ENCODE data around the gene BTBD16. TPM values are rescaled to one million over a fixed set of nuclear protein-coding genes. Genes with fewer than 3 reads are reported as not detected.

The BTBD16 gene
- total and polyA plus RNA-seq, 3 experiments from 2014 or later, result not detected

DNA sequence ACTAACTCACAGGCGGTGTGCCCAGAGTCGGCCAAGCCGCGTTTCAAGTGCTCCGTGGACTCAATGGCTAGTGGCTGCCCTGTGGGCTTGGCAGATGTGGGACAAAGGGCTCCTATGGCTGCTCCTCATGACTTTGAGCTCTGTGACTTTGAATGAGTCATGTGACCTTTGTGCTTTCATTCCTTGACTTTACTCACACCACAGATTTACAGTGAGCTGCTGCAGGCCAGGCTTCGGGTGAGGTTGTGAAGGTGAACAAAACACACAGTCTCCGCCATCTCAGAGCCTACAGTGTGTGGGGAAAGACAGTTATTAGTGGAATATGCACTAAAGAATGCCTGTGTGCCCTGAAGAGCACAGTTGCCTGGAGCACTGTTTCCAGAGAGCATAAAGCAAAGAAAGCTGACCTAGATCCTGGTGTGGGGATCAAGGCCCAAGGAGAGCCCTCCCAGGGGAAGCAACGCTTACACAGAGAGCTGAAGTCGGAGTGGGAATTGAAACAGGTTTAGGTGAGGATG lies 73.7 kb downstream of the BTBD16 start:
- H3K4me1 ChIP-seq (ENCODE audit: insufficient read depth, low read length), result no peaks in the 10 kb centered on the region
- Mint-ChIP-seq H3K27ac (peak overlapping the region in 1 of 8 donors; percentile 56), H3K4me3 (no peak overlapping the region), H3K27me3 (peaks cover 0 to 6% of the 10 kb centered on the region in 2 donors), H3K36me3 (no peaks in the 10 kb centered on the region), H3K9me3 (no peaks in the 10 kb centered on the region), H3K4me1 (peaks cover 0 to 9% (median 2%) of the 10 kb centered on the region in 3 donors)
- no peaks in the 10 kb centered on the region for H3K9me3 ChIP-seq (ENCODE audit: low read length)
- no peaks in the 10 kb centered on the region for H3K36me3 ChIP-seq (ENCODE audit: insufficient read depth, low read length)
- H3K27me3 ChIP-seq (ENCODE audit: insufficient read depth, low read length, poor library complexity, severe bottlenecking), result no peaks in the 10 kb centered on the region
- H3K27ac ChIP-seq (ENCODE audit: low read depth, low read length), result no peak overlapping the region
- ChIA-PET POLR2A (no interaction called here), CTCF (interaction anchor here (0.6 to 4.6 kb wide), 5 partner anchors 46 to 221 kb away, joined by 3 to 85 read pairs (median 10); no protein-coding TSS in a partner anchor)
- no peak for DNase-seq
- H3K4me3 ChIP-seq (ENCODE audit: low read length), result no peak overlapping the region

DNA sequence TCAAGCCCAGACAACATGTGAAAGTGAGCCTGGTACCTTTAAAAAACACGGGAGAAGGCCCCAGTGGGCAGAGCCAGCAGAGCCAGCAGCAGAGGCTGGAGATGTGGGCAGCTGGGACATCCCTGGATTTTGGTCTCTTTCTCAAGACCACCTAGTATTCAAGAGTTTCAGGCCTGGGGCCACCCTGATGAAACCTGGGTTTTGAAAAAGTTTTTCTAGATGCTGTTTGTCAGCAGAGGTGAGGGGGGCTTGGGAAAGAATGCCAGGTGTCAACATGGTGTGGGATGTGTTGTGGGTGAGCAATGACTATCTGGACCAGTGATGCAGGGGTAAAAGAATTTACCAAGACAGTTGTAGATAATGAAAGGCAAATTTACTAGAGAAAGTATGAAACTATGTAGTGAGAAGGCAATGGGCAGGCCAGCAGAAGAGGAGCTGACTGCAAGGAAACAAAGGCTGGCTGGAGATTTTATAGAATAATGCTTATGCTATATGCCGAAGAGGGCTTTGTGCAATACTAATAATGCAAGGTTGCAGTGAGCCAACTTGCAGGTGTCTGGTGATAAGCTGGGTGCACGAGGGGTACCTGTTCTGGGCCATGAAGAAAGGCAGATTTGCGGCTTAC lies 75.3 kb downstream of the BTBD16 start:
- Mint-ChIP-seq H3K36me3 (no peaks in the 10 kb centered on the region), H3K27ac (peak overlapping the region in 1 of 8 donors; percentile 84), H3K9me3 (no peaks in the 10 kb centered on the region), H3K4me3 (no peak overlapping the region), H3K27me3 (peaks cover 3 to 4% of the 10 kb centered on the region in 2 donors), H3K4me1 (peaks cover 0 to 9% (median 2%) of the 10 kb centered on the region in 3 donors)
- Histone ChIP-seq H3K27ac (ENCODE audit: low read depth, low read length) (no peak overlapping the region), H3K27me3 (ENCODE audit: insufficient read depth, low read length, poor library complexity, severe bottlenecking) (no peaks in the 10 kb centered on the region), H3K36me3 (ENCODE audit: insufficient read depth, low read length) (no peaks in the 10 kb centered on the region), H3K4me1 (ENCODE audit: insufficient read depth, low read length) (no peaks in the 10 kb centered on the region), H3K9me3 (ENCODE audit: low read length) (no peaks in the 10 kb centered on the region), H3K4me3 (ENCODE audit: low read length) (no peak overlapping the region)
- no peak for DNase-seq
- ChIA-PET POLR2A (no interaction called here), CTCF (interaction anchor here (1.6 kb wide), 1 partner anchor 219 kb away, joined by 3 read pairs; no protein-coding TSS in a partner anchor)

- no peaks in the 10 kb centered on the region for H3K9me3 Mint-ChIP-seq
- H3K4me3 Mint-ChIP-seq, result no peak overlapping the region
- H3K27me3 Mint-ChIP-seq, result peaks cover 4 to 7% of the 10 kb centered on the region in 2 donors
- H3K36me3 Mint-ChIP-seq, result no peaks in the 10 kb centered on the region
- H3K27ac Mint-ChIP-seq, result no peak overlapping the region
- no peaks in the 10 kb centered on the region for H3K9me3 ChIP-seq (ENCODE audit: low read length)
- no peaks in the 10 kb centered on the region for H3K4me1 ChIP-seq (ENCODE audit: insufficient read depth, low read length)
- POLR2A ChIA-PET, result no interaction called here
- no peak overlapping the region for H3K27ac ChIP-seq (ENCODE audit: low read depth, low read length)
- DNase-seq, result no peak
- H3K4me1 Mint-ChIP-seq, result peaks cover 0 to 6% (median 2%) of the 10 kb centered on the region in 3 donors
- H3K27me3 ChIP-seq (ENCODE audit: insufficient read depth, low read length, poor library complexity, severe bottlenecking), result no peaks in the 10 kb centered on the region
- H3K4me3 ChIP-seq (ENCODE audit: low read length), result no peak overlapping the region
- CTCF ChIA-PET, result interaction anchor here (1.6 kb wide), 1 partner anchor 218 kb away, joined by 3 read pairs; no protein-coding TSS in a partner anchor
- H3K36me3 ChIP-seq (ENCODE audit: insufficient read depth, low read length), result no peaks in the 10 kb centered on the region
These were observed 76.2 kb downstream of the BTBD16 start for GRCh38 chr10:122347170-122347841.

DNA sequence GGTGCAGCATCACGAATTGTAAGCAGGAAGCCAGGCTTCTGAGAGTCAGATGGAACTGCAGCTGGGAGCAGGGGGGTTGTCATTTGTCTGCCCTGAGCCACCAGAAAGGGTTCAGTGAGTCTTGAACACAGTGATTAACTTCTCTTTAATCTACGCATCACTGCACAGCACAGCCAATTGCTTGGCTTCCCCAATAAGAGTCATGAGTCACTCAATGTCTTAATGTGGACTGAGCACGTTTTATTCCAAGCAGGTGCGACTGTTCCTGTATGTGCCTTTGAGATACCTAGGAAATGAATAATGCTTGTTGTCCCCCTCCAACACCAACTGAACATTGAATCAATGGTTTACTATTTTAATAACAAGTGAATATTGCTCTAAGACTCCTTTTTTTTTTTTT lies 77.4 kb downstream of the BTBD16 start:
- H3K27me3 Mint-ChIP-seq, result peaks cover 7% of the 10 kb centered on the region in 2 donors
- H3K4me1 Mint-ChIP-seq, result peaks cover 0 to 2% (median 0%) of the 10 kb centered on the region in 3 donors
- no peak for DNase-seq
- Histone ChIP-seq H3K4me3 (ENCODE audit: low read length) (no peak overlapping the region), H3K9me3 (ENCODE audit: low read length) (no peaks in the 10 kb centered on the region), H3K4me1 (ENCODE audit: insufficient read depth, low read length) (no peaks in the 10 kb centered on the region), H3K27me3 (ENCODE audit: insufficient read depth, low read length, poor library complexity, severe bottlenecking) (no peaks in the 10 kb centered on the region), H3K27ac (ENCODE audit: low read depth, low read length) (no peak overlapping the region), H3K36me3 (ENCODE audit: insufficient read depth, low read length) (no peaks in the 10 kb centered on the region)
- no peaks in the 10 kb centered on the region for H3K9me3 Mint-ChIP-seq
- H3K27ac Mint-ChIP-seq, result no peak overlapping the region
- POLR2A ChIA-PET, result no interaction called here
- H3K36me3 Mint-ChIP-seq, result no peaks in the 10 kb centered on the region
- CTCF ChIA-PET, result no interaction called here
- no peak overlapping the region for H3K4me3 Mint-ChIP-seq

- Mint-ChIP-seq H3K36me3 (no peaks in the 10 kb centered on the region), H3K4me1 (peaks cover 0 to 2% (median 0%) of the 10 kb centered on the region in 3 donors), H3K27me3 (peaks cover 11% of the 10 kb centered on the region in 2 donors), H3K27ac (no peak overlapping the region), H3K4me3 (no peak overlapping the region), H3K9me3 (no peaks in the 10 kb centered on the region)
- ChIA-PET CTCF (no interaction called here), POLR2A (no interaction called here)
- H3K27me3 ChIP-seq (ENCODE audit: insufficient read depth, low read length, poor library complexity, severe bottlenecking), result no peaks in the 10 kb centered on the region
- H3K4me1 ChIP-seq (ENCODE audit: insufficient read depth, low read length), result no peaks in the 10 kb centered on the region
- no peaks in the 10 kb centered on the region for H3K36me3 ChIP-seq (ENCODE audit: insufficient read depth, low read length)
- no peak overlapping the region for H3K27ac ChIP-seq (ENCODE audit: low read depth, low read length)
- no peak overlapping the region for H3K4me3 ChIP-seq (ENCODE audit: low read length)
- no peaks in the 10 kb centered on the region for H3K9me3 ChIP-seq (ENCODE audit: low read length)
- DNase-seq, result no peak
These were observed 77.9 kb downstream of the BTBD16 start for GRCh38 chr10:122348935-122349361.

DNA sequence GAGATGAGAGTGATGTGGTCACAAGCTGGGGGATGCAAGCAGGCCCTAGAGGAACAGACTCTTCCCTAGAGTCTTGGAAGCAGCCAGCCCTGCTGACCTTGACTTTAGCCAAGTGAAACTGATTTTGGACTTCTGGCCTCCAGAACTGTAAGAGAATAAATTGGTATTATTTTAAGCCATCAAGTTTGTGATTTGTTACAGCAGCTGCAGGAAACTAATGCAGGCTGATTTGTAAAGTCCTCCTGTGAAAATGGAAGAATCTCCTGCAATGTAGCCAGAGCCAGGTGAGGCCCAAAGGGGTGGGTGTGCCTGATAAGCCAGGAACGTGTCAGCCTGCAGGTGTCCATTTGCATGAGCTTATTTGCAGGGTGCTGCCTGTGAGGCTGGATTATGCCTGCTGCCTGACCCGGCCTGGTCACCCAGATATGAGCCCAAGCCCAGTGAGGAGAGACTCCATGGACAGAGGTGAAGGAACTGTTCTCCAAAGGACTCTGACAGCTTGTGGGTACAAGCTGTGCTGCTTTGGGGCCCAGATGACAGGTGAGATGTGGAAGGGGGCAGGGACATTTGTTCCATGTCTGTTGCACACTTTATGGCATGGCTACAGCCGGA lies 78.8 kb downstream of the BTBD16 start:
- no peak overlapping the region for H3K4me3 ChIP-seq (ENCODE audit: low read length)
- peak overlapping the region in 1 of 8 donors; percentile 81 for H3K27ac Mint-ChIP-seq
- POLR2A ChIA-PET, result no interaction called here
- H3K9me3 Mint-ChIP-seq, result no peaks in the 10 kb centered on the region
- no peak overlapping the region for H3K4me3 Mint-ChIP-seq
- CTCF ChIA-PET, result interaction anchor here (1.2 kb wide), 1 partner anchor 86 kb away, joined by 5 read pairs; no protein-coding TSS in a partner anchor
- H3K4me1 ChIP-seq (ENCODE audit: insufficient read depth, low read length), result no peaks in the 10 kb centered on the region
- H3K36me3 Mint-ChIP-seq, result no peaks in the 10 kb centered on the region
- no peaks in the 10 kb centered on the region for H3K9me3 ChIP-seq (ENCODE audit: low read length)
- H3K27ac ChIP-seq (ENCODE audit: low read depth, low read length), result no peak overlapping the region
- DNase-seq, result no peak
- H3K4me1 Mint-ChIP-seq, result peaks cover 0 to 2% (median 0%) of the 10 kb centered on the region in 3 donors
- no peaks in the 10 kb centered on the region for H3K36me3 ChIP-seq (ENCODE audit: insufficient read depth, low read length)
- no peaks in the 10 kb centered on the region for H3K27me3 ChIP-seq (ENCODE audit: insufficient read depth, low read length, poor library complexity, severe bottlenecking)
- H3K27me3 Mint-ChIP-seq, result peaks cover 11% of the 10 kb centered on the region in 2 donors

- H3K9me3 ChIP-seq (ENCODE audit: low read length), result no peaks in the 10 kb centered on the region
- H3K4me3 ChIP-seq (ENCODE audit: low read length), result no peak overlapping the region
- H3K27ac ChIP-seq (ENCODE audit: low read depth, low read length), result no peak overlapping the region
- CTCF ChIA-PET, result interaction anchor here (0.8 to 1.1 kb wide), 2 partner anchors 8 to 83 kb away, joined by 4 read pairs; no protein-coding TSS in a partner anchor
- peaks cover 11% of the 10 kb centered on the region in 2 donors for H3K27me3 Mint-ChIP-seq
- no peaks in the 10 kb centered on the region for H3K27me3 ChIP-seq (ENCODE audit: insufficient read depth, low read length, poor library complexity, severe bottlenecking)
- H3K4me3 Mint-ChIP-seq, result no peak overlapping the region
- H3K27ac Mint-ChIP-seq, result no peak overlapping the region
- no peaks in the 10 kb centered on the region for H3K36me3 ChIP-seq (ENCODE audit: insufficient read depth, low read length)
- no peaks in the 10 kb centered on the region for H3K4me1 ChIP-seq (ENCODE audit: insufficient read depth, low read length)
- POLR2A ChIA-PET, result no interaction called here
- DNase-seq, result no peak
- H3K4me1 Mint-ChIP-seq, result peaks cover 0 to 2% (median 0%) of the 10 kb centered on the region in 3 donors
- peaks cover 0 to 2% (median 0%) of the 10 kb centered on the region in 5 donors for H3K9me3 Mint-ChIP-seq
- H3K36me3 Mint-ChIP-seq, result no peaks in the 10 kb centered on the region
These were observed 79.8 kb downstream of the BTBD16 start for GRCh38 chr10:122350893-122351292.
